GM18867 (cell line): ENCODE results near the gene CDIPT.
A peak's percentile ranks its signal among the peaks of the same experiment; 100 is the strongest.
"Not testable (repeated sequence)": the region's sequence is repeated elsewhere in the genome, so short reads cannot be mapped to it uniquely, and the experiment has no call there.

ENCODE experiments used
- ATAC-seq: cut with Tn5 transposase; IDR thresholded peaks from one replicate; pipeline ENCODE4 v1.9.1; 2021; ENCODE audit warnings: mild to moderate bottlenecking, moderate library complexity; ENCODE audit not compliant: unreplicated experiment

The CDIPT gene

GRCh38 chr16:29833219-29833618 lies 29.8 kb downstream of the CDIPT start:
- not testable (repeated sequence) for ATAC-seq

GRCh38 chr16:29831490-29831889 lies 31.5 kb downstream of the CDIPT start:
- no peak for ATAC-seq

GRCh38 chr16:29830774-29831173 lies 32.3 kb downstream of the CDIPT start:
- no peak for ATAC-seq

- ATAC-seq = no peak
Observed at GRCh38 chr16:29826342-29826695, 36.7 kb downstream of the CDIPT start.

GRCh38 chr16:29825145-29826044 lies 37.6 kb downstream of the CDIPT start:
- no peak for ATAC-seq

GRCh38 chr16:29824589-29825144 lies 38.4 kb downstream of the CDIPT start:
- ATAC-seq = no peak

GRCh38 chr16:29821643-29822115 lies 41.3 kb downstream of the CDIPT start:
- ATAC-seq = no peak

GRCh38 chr16:29820730-29821642 lies 42.0 kb downstream of the CDIPT start:
- peak; percentile 46 for ATAC-seq

- ATAC-seq = no peak
Observed at GRCh38 chr16:29820271-29820701, 42.7 kb downstream of the CDIPT start, which contains the start of gene MVP. TSS of gene MVP (plus strand) at chr16:29820462. CDS start at chr16:29830550, 10,088 bp downstream.

GRCh38 chr16:29819506-29819905 lies 43.5 kb downstream of the CDIPT start:
- no peak for ATAC-seq

- no peak for ATAC-seq
Observed at GRCh38 chr16:29818082-29818481, 44.9 kb downstream of the CDIPT start.

GRCh38 chr16:29816694-29817441 lies 46.2 kb downstream of the CDIPT start:
- ATAC-seq = peak; percentile 13

- peak; percentile 58 for ATAC-seq
Observed at GRCh38 chr16:29815793-29816693, 47.0 kb downstream of the CDIPT start, which contains the start of gene PAGR1. TSS of gene PAGR1 (plus strand) at chr16:29816152. CDS start at chr16:29816526, 374 bp downstream.

- no peak for ATAC-seq
Observed at GRCh38 chr16:29815032-29815721, 47.8 kb downstream of the CDIPT start.

GRCh38 chr16:29814592-29814991 lies 48.4 kb downstream of the CDIPT start:
- ATAC-seq = no peak

- no peak for ATAC-seq
Observed at GRCh38 chr16:29813644-29814562, 49.1 kb downstream of the CDIPT start.
